Measurements from ENCODE around the gene POMGNT1.
A peak's percentile ranks its signal among the peaks of the same experiment; 100 is the strongest.

Gene POMGNT1

DNA sequence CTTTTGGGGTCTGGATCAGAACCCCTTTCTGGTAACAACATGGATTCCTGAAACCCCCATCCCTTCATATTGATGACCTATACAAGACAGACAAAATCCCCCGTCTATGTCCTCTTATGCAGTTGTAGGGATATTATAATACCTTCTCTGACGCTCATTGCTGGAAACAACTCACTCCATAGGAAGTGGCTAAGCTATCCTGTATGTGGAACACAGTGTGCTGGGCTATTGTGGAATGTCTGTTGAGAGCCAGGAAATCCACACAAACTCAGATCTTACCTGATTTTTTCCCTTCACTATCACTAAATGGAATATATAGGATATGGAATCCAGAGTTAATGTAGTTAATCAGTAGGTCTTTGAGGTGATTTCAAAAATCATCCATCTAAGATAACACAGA, 48.1 kb downstream of the POMGNT1 start:
- no peak overlapping the region for H3K4me2 ChIP-seq (ENCODE audit: low read length)
- TF ChIP-seq, protein P1, sequence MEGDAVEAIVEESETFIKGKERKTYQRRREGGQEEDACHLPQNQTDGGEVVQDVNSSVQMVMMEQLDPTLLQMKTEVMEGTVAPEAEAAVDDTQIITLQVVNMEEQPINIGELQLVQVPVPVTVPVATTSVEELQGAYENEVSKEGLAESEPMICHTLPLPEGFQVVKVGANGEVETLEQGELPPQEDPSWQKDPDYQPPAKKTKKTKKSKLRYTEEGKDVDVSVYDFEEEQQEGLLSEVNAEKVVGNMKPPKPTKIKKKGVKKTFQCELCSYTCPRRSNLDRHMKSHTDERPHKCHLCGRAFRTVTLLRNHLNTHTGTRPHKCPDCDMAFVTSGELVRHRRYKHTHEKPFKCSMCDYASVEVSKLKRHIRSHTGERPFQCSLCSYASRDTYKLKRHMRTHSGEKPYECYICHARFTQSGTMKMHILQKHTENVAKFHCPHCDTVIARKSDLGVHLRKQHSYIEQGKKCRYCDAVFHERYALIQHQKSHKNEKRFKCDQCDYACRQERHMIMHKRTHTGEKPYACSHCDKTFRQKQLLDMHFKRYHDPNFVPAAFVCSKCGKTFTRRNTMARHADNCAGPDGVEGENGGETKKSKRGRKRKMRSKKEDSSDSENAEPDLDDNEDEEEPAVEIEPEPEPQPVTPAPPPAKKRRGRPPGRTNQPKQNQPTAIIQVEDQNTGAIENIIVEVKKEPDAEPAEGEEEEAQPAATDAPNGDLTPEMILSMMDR (IDR thresholded peaks at IDR 0.05) = no peak
- no peak overlapping the region for H3K9ac ChIP-seq
- H3K27ac ChIP-seq = peak overlapping the region; percentile 19
- H3K36me3 ChIP-seq (ENCODE audit: control insufficient read depth, insufficient read depth, low read length) = no peaks in the 10 kb centered on the region
- H3K27me3 ChIP-seq (ENCODE audit: control insufficient read depth, insufficient read depth, low read length) = no peaks in the 10 kb centered on the region
- H3K9me3 ChIP-seq (ENCODE audit: control insufficient read depth, low read length) = no peaks in the 10 kb centered on the region
- H3K4me1 ChIP-seq = no peaks in the 10 kb centered on the region
- H3K79me2 ChIP-seq = no peaks in the 10 kb centered on the region
- H3K4me3 ChIP-seq (ENCODE audit: low read depth, low read length) = no peak overlapping the region
- no peak overlapping the region for H2AFZ ChIP-seq

DNA sequence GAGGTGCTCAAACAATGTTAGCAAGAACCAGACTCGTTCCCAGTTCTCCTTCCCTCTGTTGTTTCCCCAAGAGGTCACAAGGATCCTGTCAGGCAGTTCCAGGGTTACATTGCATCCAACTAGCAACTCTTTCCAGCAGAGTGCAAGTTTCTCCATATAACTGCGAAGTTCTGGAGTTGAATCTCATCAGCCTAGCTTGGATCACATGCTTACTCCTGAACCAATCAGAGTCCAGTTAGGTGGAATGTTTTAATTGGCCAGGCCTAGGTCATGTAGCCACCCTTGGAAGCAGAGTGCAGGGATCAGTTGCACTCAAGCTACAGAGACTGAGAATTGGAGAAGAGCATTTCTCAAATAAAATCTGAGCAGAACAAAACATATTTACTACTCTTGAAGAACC, 49.9 kb downstream of the POMGNT1 start:
- H3K4me3 ChIP-seq (ENCODE audit: low read depth, low read length) = no peak overlapping the region
- no peak overlapping the region for H3K9ac ChIP-seq
- H3K9me3 ChIP-seq (ENCODE audit: control insufficient read depth, low read length) = no peaks in the 10 kb centered on the region
- no peaks in the 10 kb centered on the region for H3K4me1 ChIP-seq
- no peaks in the 10 kb centered on the region for H3K79me2 ChIP-seq
- no peaks in the 10 kb centered on the region for H3K27me3 ChIP-seq (ENCODE audit: control insufficient read depth, insufficient read depth, low read length)
- no peak overlapping the region for H3K4me2 ChIP-seq (ENCODE audit: low read length)
- peak overlapping the region; percentile 22 for H2AFZ ChIP-seq
- no peak overlapping the region for H3K27ac ChIP-seq
- TF ChIP-seq, protein P1 (IDR thresholded peaks at IDR 0.05) = no peak
- H3K36me3 ChIP-seq (ENCODE audit: control insufficient read depth, insufficient read depth, low read length) = no peaks in the 10 kb centered on the region
